Endothelial cell of umbilical vein (primary cell): ENCODE data around the gene ALOX15B.

Source experiments
- EZH2 ChIP-seq: IDR thresholded peaks from 2 replicates; pipeline ENCODE4 v1.6.1; 2012; ENCODE audit warnings: borderline replicate concordance, low read depth, mild to moderate bottlenecking, moderate library complexity, low read length, inconsistent platforms; ENCODE audit not compliant: severe bottlenecking
- FOS ChIP-seq: IDR thresholded peaks from 2 replicates; pipeline ENCODE4 v1.6.1; 2011; ENCODE audit warnings: mild to moderate bottlenecking, low read length, moderate library complexity, borderline replicate concordance; ENCODE audit not compliant: insufficient read depth
- POLR2A ChIP-seq: IDR thresholded peaks from 2 replicates; pipeline ENCODE4 v1.6.1; 2012; ENCODE audit warnings: low read depth, mild to moderate bottlenecking, control low read depth, low read length
- POLR2AphosphoS5 ChIP-seq: IDR thresholded peaks from 2 replicates; pipeline ENCODE4 v1.6.1; 2012; ENCODE audit warnings: low read depth, mild to moderate bottlenecking, control low read depth, low read length, moderate library complexity; ENCODE audit not compliant: insufficient read depth
- TF ChIP-seq, protein P1 (sequence below), 2 donors: IDR thresholded peaks; 1 replicate in 1 of 2; 2 replicates in 1 of 2; pipeline ENCODE4 v1.5.1; 2011; ENCODE audit warnings: low read length in 2 of 2, mild to moderate bottlenecking in 2 of 2, moderate library complexity in 2 of 2, control low read depth in 1 of 2, inconsistent platforms in 1 of 2, low read depth in 1 of 2; ENCODE audit not compliant: insufficient read depth in 1 of 2; ENCODE audit errors: extremely low read depth in 1 of 2

DNA sequence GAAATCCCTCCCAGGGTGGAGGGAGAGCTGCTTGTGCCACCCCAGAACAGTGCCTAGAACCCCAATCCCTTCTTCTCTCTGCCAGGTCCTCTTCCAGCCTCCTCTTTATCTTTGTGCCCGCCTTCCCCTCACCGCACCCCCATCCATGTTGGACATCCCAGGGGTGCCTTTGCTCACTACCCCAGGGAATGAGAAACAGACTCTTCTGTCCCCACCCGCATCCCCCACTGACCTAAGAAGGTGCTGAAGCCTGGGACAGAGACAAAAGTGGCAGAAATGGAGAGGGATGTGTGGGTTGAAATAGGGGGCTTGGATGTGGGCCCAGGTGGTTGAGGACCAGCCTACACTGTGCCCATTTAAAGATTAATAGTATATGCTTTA lies 17.0 kb downstream of the ALOX15B start:
- TF ChIP-seq, protein P1, sequence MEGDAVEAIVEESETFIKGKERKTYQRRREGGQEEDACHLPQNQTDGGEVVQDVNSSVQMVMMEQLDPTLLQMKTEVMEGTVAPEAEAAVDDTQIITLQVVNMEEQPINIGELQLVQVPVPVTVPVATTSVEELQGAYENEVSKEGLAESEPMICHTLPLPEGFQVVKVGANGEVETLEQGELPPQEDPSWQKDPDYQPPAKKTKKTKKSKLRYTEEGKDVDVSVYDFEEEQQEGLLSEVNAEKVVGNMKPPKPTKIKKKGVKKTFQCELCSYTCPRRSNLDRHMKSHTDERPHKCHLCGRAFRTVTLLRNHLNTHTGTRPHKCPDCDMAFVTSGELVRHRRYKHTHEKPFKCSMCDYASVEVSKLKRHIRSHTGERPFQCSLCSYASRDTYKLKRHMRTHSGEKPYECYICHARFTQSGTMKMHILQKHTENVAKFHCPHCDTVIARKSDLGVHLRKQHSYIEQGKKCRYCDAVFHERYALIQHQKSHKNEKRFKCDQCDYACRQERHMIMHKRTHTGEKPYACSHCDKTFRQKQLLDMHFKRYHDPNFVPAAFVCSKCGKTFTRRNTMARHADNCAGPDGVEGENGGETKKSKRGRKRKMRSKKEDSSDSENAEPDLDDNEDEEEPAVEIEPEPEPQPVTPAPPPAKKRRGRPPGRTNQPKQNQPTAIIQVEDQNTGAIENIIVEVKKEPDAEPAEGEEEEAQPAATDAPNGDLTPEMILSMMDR (IDR thresholded peaks at IDR 0.05; ENCODE audit: extremely low read depth in 1 of 2, insufficient read depth in 1 of 2, low read depth in 1 of 2, low read length in 2 of 2) = no peak
- no peak for TF ChIP-seq FOS
- TF ChIP-seq POLR2AphosphoS5 = no peak
- TF ChIP-seq POLR2A = no peak
- no peak for TF ChIP-seq EZH2
